Epithelial cell of prostate (primary cell): ENCODE measurements around the gene TENM4.

Source experiments
- DNase-seq: peaks from one replicate; pipeline ENCODE4 v3.0.0-alpha.2; 2011; ENCODE audit warnings: low read depth, low spot score
- H3K27ac ChIP-seq: fragments of 450-650 bp; 2 replicates; pipeline ENCODE4 v1.5.1; 2017; ENCODE audit warnings: mild to moderate bottlenecking

The TENM4 gene

DNA sequence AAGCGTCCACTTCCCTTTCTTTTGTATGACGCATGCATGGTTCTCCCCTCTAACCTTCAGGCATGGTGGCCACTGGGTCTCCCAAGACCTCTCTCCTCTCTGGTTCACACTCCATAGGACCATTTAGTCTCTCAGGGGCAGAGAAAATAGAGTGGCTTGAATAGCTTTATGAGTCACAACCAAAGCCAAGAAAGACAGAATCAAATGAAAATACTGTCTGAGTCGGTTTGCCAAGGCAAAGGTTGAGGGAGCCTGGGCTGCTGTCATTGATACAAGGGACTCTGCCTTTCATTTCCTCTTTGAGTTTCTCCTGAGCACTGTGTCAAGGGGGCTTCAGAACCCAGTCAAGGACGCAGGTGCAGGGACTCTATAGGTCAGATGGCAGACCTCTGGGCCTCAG is 44.2 kb downstream of the TENM4 start:
- H3K27ac ChIP-seq, result no peak overlapping the region
- DNase-seq, result no peak

DNA sequence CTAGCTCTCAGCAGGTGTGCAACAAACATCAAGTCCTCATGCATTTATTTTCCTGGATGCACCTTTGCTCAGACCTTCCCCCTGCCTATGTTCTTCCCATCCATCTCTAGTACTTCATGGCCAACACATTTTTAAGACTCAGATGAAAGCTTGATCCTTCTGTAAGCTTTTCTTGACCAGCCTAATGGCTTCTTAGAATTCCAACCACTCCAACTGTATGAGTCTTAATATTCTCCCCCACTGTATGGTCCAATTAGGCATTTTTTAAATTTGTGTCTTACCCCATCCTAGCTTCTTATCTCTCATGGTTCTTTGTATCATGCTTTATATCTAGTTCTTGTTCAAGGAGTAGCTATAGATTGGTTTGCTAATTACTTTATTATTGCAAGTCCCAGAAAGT is 44.8 kb downstream of the TENM4 start:
- no peak for DNase-seq
- no peak overlapping the region for H3K27ac ChIP-seq

DNA sequence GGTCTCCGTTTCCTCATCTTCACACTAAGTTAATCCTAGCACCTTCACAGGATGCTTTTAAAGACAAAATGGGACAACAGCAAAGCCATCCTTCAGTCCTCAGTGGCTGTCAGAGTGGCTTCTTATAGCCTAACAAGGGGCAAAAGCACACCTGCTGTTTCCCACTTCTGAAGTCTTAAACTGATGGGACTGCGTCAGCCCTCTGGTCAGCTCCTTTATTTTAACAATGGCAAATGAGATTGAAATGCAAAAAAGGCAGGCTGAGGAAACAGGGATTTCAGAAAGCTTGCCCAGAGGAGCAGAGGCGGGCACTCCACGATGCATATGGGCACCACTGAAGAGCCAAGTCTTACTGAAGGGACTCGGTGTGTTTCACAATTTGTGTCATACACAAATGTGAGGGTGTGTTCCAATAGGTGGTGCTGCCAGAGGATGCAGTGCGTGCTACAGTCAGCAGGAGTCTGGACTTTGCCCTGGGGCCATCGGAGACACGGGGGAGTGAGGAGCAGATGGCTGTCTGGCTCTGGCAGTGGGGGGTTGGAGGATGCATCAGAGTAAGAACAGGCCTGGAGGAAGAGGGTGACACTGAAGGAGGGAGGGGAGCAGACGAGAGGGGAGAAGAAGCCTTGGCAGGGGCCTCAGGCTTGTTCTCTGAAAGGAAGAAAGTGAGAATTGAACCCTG is 47.3 kb downstream of the TENM4 start:
- no peak for DNase-seq
- no peak overlapping the region for H3K27ac ChIP-seq

DNA sequence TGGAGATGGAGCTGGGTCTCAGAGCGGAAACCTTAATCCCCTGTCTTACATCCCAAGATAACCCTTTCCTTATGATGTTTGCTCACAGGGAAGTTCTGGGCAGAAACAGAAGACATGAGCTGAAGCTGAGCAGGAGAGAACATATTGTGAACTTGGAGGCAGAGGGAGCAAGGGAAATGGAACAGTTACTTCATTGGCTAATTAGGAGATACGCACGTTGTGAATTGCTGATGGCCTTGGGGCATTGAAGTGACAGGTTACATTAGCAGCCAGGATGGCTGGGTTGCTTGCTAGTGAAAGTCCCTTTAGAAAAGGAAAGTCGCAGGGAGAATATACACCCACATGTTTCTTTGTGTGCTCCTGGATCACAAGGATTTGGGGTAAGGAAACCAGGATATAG is 48.7 kb downstream of the TENM4 start:
- no peak for DNase-seq
- H3K27ac ChIP-seq, result no peak overlapping the region

DNA sequence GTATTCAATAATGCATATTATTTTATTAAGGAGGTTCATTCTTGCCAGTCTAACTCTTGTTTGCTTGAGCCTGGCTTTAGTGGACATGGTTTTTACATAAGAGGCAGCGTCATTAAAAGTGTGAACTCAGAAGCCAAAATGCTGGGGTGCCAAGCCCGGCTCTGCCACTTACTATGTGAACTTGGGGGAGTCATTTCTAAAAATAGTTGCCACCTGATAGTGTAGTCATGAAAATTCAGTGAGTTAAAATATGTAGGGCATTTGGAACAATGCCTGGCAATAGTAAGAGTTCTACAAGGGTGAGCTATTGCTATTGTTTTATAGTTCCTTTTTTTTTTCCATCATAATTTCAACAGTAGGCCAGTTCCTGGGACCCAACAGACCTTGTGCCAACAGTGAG is 49.9 kb downstream of the TENM4 start:
- H3K27ac ChIP-seq, result no peak overlapping the region
- no peak for DNase-seq

DNA sequence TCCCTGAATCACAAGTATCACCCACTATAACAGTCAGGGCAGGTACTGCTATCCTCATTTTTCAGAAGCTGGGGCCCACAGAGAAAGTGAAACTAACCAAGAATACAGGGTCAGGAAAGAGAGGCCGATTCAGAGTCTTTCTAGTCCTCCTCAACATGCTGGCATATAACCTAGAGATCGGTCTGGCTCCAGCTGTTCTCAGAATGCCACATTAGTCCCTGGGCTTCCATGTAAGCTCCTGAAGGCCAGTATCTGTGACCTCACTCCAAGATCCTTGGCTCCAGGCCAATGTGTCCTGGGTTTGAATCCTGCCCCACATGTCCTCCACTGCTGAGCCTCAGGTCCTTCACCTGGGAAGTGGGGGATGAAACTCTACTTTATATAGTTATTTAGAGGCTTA is 50.4 kb downstream of the TENM4 start:
- no peak overlapping the region for H3K27ac ChIP-seq
- DNase-seq, result no peak

DNA sequence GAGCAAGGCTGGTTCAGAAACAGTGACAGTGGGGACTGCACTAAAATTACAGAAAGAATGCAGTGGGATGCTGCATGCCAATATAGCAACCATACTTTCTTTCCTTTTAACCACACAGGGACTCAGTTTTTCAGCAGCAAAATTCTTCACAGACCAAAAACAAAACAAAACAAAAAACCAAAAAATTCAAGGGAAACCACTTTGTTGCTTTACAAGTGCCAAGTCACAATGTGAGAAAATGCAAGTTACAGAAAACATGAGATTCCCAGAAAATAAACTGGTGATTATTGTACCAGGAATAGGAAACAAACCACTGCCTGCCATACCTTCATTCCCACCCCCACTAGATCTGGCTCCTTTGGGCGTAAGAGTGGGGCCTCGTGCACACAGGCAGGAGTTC is 52.6 kb downstream of the TENM4 start:
- DNase-seq, result no peak
- H3K27ac ChIP-seq, result no peak overlapping the region

DNA sequence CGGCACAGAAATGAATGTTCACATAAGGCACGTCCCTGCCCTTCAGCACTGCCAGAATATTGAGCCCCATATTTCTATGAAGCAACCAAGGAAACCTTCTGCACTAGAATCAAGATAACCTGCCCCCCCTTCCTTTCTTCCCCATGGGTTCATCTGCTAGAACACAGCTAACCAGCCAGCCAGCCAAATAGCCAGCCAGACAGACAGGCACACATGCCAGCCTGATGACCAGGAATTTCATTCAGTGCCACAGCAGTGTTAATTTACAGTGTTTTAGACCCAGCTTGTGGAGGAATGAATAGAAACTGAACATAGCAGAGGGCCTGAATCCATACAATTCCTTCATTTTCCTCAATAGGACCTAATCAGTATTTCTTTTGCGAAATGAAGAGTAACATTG is 57.0 kb downstream of the TENM4 start:
- H3K27ac ChIP-seq, result no peak overlapping the region
- no peak for DNase-seq

DNA sequence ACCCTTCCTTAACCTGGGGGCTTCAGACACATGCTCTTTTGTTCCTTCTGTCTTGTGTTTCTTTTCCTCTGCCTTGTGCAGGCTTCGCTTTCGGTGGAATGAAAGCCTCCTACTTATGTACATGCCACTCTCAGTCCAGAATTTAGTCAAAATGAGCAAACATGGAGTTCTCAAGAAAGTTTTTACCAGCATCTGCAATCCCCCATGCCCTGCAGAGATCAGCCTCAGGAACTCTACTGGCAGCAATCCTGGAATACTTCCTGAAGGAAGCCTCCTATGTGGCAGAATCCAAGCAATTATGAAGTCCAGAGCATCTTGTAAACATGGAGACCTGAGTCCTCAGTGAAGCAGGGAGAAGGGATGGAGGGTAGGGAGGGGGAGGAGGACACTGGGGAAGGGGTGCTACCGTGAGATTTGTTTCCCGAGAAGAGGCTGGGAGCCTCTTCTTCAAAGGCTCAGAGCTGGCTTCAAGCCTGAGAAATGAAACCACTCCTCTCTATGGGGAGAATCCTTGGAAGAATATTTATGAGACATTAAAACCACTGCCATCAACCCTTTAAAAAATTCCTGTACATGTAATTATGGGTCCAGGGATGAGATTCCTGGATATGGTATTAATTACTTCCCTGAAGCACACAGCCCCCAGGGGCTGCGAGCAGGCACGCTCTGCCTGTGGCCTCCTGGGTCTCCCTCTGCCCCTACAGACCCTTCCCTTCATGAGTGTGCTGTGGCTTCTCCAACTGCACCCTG is 58.4 kb downstream of the TENM4 start:
- DNase-seq, result no peak
- no peak overlapping the region for H3K27ac ChIP-seq

DNA sequence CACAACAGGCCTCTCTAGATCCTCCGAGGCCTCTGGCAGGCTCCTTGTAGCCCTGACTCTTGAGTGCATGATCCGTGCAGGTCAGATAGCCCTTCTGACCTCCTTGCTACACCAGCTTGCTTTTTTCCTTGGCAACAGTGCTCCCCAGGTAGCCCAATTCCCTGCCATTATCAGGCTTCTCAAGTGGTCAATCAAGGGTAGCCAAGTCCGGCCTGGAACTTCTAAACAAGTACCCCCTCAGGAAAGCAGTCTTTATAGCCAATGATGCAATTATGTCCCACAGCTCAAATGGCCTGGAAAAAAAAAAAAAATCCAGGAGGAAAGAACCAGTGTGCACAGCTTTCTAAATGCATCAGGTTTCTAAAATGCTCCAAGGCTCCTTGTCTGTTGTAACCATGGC is 59.8 kb downstream of the TENM4 start:
- DNase-seq, result no peak

DNA sequence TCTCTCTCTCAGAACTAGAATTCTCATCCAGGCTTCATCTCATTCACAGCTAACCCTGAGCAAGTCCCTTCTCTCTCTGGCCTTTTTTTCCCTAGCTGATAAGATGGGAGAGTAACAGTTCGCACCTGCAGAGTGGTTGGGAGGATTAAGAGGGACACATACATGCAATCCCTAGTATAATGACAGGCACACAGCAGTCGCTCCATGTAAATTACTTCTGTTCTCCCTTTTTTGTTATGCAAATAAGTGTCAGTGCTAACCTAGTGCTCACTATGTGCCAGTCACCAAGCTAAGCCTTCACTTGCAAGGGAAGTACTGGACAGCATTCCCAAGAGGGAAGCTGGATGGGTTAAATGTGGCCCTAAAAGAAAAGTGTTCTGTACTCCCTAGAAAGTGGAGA is 63.4 kb downstream of the TENM4 start:
- DNase-seq, result no peak
- H3K27ac ChIP-seq, result no peak overlapping the region

More for the DNA sequence above, 59.8 kb downstream of the TENM4 start:
- no peak overlapping the region for H3K27ac ChIP-seq

DNA sequence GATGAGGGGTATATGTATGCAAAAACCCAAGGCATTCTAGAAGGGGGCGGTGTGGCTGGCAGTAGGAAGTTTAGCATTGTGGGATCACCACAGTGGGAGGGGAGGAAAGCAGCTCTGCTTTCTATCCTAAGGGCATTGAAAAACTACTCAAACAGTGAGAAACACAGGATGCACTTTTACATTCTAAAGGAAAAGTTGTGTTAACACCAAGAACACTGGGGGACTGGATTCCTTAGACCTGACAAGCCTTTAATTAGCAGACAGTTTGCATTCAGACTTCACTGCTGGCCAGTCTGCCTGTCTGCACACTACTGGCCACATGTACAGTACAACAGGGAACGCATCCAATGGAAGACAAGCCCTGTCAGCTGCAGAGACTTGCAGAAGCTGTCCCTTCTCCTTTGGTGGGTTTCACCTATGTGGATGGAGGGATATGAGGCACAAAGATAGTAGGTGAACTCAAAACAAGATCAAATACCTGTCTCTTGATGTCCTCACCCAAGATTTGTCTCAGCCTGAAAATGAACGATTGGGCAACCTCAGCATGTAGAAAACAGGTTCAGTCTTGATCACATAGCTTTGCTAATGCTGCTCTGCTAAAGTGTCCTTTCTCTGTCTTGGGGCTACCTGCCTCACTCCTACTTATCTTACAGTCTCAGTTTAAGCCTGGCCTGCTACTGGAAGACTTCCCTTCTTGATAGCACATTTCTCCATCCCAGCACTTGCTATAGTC is 64.8 kb downstream of the TENM4 start:
- DNase-seq, result peak; percentile 66
- H3K27ac ChIP-seq, result peak overlapping the region; percentile 62

DNA sequence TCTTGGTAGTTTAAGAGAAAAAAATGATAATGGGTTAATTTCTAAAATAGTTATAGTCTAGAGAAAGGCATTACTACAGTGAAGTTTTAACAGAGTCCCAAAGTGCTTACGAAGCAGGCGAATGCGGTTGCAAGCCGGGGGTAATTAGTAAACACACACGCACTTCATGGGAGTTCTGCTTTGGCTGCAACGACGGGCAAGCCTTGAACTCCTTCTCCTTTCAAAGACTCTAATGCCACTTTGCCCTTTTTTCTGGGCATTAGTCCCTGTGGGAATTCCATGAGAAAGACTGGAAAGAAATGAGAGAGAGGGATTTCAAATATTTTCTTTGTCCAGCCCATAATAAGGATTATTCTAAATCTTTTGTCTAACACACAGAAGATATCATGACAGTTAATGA is 66.1 kb downstream of the TENM4 start:
- no peak overlapping the region for H3K27ac ChIP-seq
- DNase-seq, result no peak

DNA sequence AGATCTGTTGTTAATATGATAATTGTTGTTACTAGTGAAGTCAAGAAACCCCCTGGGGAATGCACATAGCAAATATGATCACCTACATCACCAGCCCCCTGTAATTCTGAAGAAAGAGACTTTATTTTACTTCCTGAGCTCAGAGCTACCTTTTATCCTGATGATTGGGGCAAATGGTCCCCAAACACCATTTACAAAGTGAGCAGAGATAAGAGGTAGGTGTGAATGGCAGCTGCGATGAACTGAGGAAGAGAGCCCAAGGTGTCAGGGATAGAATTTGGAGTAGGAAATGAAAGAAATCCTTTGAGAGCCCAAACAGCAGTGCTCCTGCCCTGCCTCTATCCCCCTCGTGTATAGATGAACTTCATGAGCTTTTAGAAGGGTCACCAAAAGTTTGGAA is 69.1 kb downstream of the TENM4 start:
- DNase-seq, result no peak
- no peak overlapping the region for H3K27ac ChIP-seq

DNA sequence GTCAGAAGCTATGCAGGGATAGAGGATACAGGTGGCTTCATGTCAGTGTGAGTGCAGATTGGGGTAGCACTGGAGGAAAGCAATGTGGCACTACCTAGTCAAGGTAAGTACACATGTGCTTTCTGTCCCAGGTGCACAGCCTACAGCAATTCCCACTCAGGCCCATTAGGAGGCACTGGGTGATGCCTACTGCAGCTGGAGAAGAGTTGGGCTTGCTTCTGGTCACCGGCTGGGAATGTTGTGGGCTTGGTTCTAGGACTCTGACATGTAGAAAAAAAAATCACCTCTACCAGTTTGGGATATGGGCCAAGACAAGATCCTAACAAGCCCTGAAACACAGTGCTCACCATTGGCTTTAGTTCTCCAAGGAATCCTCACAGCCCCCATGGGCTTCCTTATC is 69.7 kb downstream of the TENM4 start:
- DNase-seq, result no peak

DNA sequence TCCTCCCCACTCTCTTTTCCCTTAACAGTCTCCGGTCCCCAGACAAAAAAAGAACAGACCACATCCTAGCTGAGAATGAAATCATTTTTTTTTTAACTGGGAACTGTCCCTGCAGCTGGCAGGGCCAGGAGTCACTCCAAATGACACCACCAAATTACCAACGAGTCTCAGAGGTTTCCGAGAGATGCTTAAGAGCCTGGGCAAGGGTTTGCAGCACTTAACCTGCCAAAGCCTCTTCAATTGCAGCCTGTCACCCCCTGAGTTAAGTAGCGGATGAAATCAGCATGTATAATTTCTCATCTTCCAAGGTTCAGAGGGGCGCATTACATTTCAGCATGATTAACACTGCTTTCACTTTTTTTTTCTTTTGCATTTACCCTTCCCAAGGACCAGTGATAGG is 71.8 kb downstream of the TENM4 start:
- DNase-seq, result no peak

More for the DNA sequence above, 69.7 kb downstream of the TENM4 start:
- H3K27ac ChIP-seq, result no peak overlapping the region

DNA sequence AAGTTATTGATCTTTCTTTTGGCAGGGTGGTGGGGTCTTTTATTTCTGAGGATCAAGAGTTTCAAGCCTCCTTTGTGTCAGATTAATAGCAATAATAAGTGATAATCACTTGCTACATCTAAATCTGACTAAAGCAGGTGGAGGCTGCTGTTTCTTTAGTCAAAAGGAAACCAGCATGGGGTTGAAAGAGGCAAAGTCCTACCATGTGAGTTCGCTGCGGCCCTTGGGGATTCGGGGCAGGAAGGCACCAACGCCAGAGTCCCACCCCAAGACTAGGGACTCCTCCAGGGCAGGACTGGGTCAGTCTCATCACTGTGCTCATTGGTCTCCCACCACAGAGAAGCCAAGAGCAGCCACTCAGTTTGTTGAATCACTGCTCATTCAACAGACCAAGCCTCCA is 73.0 kb downstream of the TENM4 start:
- DNase-seq, result no peak
- H3K27ac ChIP-seq, result no peak overlapping the region

More for the DNA sequence above, 71.8 kb downstream of the TENM4 start:
- H3K27ac ChIP-seq, result no peak overlapping the region

DNA sequence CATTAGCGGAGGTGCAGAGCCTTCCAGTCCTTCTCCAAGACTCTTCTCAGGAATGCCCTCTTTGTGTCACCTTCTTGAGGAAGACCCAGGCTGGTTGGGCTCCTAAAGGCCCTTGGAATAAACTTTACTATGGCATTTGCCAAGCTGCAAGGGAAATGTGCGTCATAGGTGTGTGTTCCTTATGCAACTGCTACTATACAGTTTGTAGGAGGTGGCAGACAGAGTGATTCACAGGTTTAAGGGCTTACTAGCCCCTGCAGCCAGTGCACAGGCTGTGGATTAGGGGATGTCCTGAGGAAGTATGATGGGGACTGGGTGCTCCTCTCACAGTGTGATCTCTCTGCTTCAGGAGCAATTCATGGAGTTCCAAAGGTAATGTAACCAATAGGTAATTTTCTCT is 74.6 kb downstream of the TENM4 start:
- no peak overlapping the region for H3K27ac ChIP-seq
- no peak for DNase-seq

DNA sequence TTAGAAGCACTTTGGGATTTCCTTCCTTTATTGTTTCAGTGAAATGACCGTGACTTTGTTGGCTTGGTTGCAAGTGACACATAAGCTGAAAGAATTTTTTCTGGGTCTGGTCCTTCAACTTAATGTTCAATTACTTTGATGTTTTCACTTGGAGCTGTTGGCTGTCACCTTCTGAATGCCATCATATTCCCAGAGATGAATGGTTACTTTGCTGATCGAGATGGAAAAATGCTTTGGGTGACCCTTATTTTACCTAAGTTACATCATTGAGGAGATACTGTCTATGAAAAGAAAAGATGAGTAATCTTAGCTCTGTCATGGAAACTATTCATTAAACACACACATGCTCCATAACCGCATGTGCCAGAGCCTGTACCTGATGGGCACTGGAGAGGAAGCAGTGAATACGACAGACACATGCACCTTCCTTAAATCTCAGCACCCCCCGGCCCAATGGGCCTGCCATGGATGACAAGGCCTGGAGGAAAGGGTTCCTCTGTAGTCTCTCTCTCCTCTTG is 76.9 kb downstream of the TENM4 start:
- peak overlapping the region; percentile 72 for H3K27ac ChIP-seq
- no peak for DNase-seq

DNA sequence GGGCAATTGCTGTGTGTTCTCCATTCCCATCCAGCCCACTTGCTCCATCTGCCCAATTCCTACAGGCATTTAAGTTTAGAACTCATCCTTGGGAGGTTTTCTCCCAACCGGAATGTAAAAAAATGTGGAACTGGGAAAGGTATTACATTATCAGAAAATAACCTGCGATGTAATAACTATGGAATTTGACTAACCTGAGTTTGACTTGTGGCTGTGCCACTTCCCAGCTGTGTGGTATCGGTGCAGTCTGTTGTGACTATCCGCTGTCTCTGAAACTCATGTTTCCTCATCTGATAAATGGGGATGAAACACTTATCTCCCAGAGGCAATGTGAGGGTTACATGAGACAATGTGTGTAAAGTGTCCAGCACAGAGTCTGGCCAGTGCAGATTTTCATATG is 77.6 kb downstream of the TENM4 start:
- peak overlapping the region; percentile 72 for H3K27ac ChIP-seq
- no peak for DNase-seq

DNA sequence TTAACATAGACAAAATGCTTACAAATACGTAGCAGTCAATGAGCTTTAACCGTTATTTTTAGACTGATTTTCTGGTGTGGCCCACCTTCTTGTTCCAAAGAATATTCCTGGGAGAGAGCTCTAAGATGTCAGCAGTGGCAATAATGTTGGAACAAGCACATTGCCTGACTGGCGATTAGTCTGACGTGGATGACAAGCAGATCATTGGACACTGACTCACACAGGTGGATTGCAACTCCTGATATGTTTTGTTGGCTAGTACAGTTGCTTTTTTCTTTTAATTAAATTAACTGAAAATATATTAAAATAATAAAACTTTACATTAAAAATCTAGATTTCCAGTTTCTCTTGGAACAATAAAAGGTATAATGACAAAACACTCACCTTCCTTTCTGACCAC is 78.0 kb downstream of the TENM4 start:
- DNase-seq, result peak; percentile 57
- peak overlapping the region; percentile 72 for H3K27ac ChIP-seq
